Stimulated activated CD8-positive, alpha-beta memory T cell treated with anti-CD3 and anti-CD28 coated beads, Interleukin-12 subunit alpha, Interleukin-12 subunit beta, amount 100 ng/mL, for 24 hours (primary cell): ENCODE data around the gene MTA3.
"Not testable (repeated sequence)": the region's sequence is repeated elsewhere in the genome, so short reads cannot be mapped to it uniquely, and the experiment has no call there.

ENCODE experiments used
- DNase-seq: peaks from one replicate; pipeline ENCODE4 v3.0.0-alpha.2; 2020; ENCODE audit errors: extremely low read depth

MTA3 gene

DNA sequence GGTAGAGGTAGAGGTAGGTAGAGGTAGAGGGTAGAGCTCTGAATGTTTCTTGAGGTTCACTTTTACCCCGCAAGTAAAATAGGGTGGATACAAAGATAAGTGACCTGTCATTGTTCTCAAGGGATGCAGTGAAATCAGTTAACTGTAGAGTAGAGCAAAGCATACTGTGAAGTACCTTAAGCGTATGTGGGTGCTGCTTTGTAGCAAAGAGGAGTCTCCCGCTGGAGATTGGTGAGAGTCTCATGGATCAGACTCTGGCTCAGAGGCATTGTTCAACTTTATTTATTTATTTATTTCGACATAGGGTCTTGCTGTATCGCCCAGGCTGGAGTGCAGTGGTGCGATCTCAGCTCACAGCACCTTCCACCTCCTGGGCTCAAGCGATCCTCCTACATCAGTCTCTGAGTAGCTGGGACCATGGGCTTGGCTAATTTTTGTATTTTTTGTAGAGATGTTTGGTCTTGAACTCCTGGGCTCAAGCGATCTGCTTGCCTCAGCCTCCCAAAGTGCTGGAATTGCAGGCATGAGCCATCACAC lies 38.7 kb downstream of the MTA3 start:
- DNase-seq, result no peak

DNA sequence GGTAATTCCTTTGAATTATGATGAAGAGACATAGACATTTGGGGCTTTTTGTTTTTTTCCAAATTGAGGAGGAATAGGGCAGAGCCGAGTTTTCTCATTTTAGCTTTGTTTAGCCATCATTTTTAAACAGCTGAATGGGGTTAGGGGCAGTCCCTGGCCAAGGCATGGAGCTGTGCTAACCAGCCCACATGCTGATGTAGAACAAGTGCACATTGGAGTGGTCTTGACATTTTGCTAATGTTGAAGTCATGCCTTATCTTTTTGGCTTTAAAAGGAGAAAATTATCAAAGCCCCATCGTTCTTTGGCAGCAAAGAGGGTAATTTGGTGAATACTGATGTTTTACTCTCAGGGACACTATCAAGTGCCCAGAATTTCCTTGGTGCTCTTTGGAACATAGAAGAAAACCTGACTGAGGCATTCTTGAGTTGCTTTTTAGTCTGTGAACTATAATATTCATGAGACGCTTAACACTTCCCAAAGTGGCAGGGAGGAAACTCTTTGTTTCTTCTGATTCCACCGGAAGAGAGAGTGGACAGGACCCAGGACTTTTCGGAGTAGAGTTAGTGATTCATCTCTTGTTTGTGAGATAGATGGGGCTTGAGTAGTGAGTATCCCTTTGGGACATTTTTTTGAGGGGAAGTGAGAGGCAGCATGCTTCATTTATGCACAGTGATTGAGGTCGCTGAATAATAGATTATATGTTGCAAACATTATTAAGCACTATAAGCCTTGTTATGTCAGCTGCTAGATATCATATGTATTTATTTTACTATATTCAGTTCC lies 45.0 kb downstream of the MTA3 start:
- DNase-seq, result no peak

DNA sequence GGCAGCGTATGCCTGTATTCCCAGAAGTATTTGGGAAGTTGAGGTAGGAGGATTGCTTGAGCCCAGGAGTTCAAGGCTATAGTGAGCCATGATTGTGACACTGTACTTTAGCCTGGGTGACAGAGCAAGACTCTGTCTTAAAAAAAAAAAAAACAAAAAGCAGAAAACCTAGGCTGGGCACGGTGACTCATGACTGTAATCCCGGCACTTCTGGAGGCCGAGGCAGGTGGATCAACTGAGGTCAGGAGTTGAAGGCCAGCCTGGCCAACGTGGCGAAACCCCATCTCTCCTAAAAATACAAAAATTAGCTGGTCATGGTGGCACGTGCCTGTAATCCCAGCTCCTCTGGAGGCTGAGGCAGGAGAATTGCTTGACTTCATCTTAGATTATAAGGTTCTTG lies 46.4 kb downstream of the MTA3 start:
- DNase-seq, result no peak

DNA sequence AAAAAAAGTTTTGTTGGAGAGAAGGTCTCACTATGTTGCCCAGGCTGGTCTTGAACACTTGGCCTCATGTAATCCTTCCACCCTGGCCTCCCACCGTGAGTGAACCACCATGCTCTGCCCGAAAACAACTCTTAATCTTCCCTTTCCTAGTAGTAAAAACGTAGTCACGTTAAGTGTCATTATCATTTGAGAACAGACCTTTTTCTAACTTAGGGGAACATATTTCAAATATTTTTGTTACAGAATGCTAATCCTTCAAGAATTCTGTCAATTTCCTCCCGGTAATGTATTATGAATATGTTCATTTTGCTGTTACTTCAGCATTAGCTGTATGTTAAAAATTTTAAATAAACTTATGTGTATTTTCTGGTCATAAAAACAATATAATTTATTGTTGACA lies 49.7 kb downstream of the MTA3 start:
- no peak for DNase-seq

DNA sequence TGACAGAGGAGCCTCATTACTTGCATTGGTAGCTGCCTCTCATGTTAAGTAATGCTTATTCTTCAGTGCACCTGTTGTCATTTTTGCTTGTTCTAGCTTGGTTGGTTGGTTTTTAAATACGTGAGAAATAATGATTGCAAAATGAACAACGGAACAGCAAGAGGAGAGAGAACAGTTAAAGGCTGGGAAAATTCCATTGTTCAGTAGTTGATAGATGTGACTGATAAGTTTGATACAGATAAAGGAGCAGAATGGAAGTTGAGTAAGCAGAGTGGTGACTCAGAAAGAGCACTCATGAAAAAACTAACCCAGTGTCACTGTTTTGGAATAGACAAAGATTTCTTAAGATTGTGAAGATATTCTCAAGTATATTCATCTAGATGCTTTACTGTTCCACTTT lies 50.5 kb downstream of the MTA3 start:
- DNase-seq, result no peak

DNA sequence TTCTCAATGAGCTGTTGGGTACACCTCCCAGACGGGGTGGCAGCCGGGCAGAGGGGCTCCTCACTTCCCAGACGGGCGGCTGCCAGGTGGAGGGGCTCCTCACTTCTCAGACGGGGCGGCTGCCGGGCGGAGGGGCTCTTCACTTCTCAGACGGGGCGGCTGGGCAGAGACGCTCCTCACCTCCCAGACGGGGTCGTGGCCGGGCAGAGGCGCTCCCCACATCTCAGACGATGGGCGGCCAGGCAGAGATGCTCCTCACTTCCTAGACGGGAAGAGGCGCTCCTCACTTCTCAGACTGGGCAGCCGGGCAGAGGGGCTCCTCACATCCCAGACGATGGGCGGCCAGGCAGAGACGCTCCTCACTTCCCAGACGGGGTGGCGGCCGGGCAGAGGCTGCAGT lies 53.2 kb downstream of the MTA3 start:
- not testable (repeated sequence) for DNase-seq

DNA sequence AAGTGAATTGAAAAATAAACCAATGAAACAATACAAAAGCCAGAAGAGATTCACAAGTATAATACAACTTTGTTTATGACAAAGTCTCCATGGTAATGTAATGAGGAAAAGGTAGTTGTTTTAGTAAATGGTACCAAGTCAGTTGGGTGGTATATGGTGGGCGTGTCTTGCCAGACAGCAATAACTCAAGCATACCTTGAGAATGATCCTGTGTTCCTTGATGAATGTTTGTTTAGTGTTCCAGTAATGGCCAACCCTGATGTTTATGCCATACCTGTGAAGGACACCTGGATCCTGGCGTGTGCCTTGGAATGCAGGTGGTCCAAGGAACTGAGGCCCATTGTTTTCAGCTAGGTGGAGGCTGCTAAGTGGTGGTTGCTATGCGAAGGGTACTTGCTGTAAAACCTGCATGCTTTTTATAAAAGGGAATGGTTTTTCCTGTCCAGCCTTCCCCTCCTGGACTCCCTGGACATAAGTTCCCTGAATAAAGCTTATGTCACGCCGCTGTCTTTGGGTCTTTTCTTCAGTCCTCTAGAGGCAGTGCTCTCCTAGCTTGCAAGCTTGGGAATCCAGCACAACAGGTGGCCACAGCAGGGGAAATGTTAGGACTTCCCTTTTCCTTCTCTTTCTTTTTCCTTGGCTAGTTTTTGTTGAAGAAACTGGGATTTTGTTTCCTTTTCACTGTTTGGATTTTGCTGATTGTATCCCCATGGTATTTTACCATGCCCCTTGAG lies 54.7 kb downstream of the MTA3 start:
- DNase-seq, result no peak

DNA sequence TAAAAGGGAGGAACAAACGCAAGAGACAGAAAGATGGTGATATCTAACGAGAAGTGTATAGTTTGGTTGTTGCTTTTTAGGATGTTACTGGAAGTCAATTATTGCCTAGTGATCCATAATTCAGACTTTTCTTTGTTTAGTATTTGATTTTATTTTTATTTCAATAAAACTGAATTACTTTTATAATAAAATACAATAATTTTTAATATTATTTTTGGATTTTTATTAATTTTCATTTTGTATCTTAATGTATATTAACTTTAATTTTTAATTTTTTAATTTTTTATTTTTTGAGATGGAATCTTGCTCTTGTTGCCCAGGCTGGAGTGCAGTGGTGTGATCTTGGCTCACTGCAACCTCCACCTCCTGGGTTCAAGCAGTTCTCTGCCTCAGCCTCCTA lies 55.6 kb downstream of the MTA3 start:
- no peak for DNase-seq

DNA sequence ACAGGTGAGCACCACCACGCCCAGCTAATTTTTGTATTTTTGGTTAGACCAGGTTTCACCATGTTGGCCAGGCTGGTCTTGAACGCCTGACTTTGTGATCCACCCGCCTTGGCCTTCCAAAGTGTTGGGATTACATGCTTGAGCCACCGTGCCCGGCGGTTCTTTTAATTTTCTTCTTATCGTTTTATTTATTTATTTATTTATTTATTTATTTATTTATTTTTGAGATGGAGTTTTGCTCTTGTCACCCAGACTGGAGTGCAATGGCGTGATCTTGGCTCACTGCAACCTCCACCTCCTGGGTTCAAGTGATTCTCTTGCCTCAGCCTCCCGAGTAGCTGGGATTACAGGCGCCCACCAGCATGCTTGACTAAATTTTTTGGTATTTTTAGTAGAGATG lies 59.6 kb downstream of the MTA3 start:
- not testable (repeated sequence) for DNase-seq

DNA sequence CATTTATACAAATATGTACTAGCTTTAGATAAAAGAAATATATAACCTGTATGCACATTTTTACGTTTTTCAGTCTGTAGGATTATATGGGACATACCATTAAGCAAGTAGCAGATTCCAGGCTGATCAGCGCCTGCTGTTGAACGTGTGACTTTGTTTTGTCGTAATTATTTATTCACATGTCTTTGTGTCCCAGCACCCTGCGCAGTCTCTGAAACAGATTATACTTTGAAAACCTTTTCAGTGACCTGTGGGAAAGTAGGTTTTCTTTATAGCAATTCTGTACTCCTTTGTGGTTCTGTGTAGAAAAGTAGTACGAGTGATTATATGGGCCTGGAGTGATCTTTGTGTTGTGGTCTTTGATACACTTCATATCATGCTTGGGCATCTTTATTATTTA lies 68.5 kb downstream of the MTA3 start:
- DNase-seq, result no peak

DNA sequence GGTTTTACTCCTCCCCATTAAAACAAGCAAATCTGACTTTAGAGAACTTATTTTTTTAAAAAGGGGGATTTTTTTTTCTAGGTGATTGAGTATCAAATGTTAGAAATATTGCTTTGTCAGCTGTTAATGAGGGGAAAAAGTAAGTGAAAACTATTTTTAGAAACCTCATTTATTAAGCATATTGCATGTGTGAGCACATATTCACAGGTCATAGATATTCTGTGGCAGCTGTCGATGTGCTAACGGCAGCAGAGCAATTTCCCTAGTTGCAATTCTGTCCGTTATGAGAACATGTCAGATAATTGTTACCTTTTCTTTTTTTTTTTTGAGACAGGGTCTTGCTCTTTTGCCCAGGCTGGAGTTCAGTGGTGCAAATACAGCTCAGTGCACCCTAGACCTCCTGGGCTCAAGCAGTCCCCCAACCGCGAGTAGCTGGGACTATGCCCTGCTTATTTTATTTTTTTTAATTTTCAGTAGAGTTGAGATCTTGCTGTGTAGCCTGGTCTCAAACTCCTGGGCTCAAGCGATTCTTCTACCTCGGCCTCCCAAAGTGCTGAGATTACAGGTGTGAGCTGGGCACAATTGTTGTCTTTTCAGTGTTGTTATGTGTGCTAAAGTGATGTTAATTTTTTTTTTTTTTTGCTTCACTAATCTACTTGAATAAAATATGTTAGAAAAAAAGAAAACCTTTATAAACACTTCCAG lies 69.8 kb downstream of the MTA3 start:
- no peak for DNase-seq

DNA sequence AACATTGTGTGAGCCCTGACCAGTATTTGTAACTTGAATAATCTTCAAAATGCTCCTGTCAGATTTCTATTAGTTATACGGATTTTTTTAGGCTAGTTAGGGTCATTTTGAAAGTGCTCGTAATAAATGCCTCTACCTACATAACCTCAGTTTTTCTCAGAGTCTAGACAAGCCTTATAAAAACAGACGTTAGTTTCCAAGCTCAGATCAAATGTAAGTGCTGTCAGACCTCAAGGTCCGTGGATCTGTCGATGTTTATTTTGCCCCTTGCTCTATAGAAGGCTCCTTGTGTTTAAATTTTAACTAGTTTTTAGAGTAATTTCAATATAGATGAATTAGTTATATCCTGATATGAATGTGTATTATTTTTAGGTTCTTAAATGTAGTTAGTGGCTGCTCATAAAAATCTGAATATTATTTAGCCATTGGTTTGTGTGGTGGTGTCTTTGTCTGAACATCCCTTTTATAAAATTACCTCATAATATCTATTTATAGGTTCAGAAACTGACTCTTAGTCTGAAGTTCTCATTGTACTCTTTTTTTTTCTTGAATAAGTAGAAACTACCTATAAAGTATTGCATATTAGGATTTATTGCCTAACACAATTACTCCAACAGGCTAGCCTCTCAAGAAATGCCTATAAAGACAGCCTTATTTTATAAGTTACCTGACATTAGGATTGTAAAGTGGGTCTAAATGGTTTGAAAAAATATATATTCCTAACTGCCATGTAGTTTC lies 71.1 kb downstream of the MTA3 start:
- no peak for DNase-seq

DNA sequence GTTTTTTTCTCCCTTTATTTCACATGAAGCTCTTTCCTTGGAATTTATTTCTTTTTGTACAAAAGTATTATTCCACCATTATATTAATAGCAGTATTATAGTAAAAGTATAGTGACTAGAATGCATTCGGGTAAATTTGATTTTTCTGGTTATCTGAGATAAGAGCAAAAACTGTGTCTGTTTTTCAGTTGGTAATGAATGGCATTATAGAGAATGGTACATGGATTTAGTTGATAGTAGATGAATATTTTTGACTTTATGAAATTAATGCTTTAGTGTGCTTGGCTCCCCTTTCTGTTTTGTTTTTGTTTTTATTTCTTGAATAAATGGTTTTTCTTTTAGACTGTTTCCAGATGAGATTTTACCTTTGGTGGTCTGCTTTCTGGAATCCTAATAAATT lies 71.8 kb downstream of the MTA3 start:
- no peak for DNase-seq

DNA sequence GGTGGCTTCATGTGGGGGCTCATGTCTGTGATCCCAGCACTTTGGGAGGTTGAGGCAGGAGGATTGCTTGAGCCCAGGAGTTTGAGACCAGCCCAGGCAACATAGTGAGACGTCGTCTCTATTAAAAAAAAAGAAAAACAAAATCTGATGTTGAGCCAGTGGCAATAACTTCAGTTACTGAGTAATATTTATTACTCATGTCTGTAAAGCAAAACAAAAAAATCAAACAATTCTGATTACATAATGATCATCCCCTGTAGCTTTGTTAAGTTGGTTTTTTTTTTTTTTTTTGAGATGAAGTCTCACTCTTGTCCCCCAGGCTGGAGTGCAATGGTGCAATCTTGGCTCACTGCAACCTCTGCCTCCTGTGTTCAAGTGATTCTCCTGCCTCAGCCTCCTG lies 73.9 kb downstream of the MTA3 start:
- DNase-seq, result not testable (repeated sequence)

DNA sequence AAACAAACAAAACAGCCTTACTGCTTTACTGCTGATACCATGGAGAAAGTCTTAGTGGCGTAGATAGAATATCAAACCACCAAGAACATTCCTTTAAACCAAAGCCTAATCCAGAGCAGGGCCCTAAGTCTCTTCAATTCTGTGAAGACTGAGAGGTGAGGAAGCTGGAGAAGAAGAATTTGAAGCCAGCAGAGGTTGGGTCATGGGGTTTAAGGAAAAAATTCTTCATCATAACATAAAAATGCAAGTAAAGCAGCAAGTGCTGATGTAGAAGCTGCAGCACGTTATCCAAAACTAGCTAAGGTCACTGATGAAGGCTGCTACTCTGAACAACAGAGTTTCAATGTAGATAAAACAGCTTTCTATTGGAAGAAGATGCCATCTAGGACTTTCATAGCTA lies 77.1 kb downstream of the MTA3 start:
- no peak for DNase-seq

DNA sequence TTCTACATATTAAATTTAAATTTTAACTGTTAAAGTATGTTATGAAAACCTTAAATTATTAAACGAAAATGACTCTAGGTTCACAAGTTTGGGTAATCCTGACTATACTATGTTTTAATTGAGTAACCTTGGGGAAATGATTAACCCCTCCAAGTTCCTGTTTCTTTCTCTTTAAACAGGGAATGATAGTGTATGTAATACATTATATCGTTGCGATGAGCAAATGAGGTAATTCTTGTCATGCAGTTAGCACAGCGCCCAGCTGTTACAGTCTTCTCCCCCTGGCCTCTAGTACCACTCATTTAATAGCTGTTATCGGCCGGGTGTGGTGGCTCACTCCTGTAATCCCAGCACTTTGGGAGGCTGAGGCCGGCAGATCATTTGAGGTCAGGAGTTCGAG lies 80.4 kb downstream of the MTA3 start:
- DNase-seq, result no peak

DNA sequence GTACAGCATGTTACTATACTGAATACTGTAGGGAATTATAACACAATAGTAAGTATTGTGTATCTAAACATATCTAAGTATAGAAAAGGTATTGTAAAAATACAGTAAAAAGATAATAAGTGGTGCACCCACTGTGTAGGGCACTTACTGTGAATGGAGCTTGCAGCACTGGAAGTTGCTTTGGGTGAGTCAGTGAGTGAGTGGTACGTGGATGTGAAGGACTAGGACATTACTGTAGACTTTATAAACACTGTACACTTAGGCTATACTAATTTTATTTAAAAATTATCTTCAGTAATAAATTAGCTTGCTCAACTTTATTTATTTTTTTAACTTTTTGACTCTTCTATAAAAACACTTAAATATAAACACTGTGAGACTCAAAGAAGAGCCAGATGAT lies 82.6 kb downstream of the MTA3 start:
- no peak for DNase-seq

DNA sequence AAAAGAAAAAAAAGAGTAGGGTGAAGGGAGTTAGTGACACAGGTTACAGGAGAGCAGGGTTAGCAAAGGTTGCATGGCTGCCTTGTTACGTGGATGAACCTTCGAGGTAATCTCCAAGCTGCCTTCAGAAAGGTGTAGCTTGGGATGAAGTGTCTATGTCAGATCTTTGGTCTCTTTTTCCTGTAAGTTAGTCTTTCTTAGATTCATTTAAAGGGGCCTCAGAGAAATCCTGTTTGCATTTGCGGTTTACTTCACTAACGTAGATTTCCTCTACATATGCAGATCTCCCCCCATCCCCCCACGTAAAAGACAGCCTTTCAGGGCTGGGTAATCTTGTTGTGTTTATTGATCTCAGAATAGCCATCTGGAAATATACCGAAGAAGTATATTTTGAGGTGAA lies 83.7 kb downstream of the MTA3 start:
- no peak for DNase-seq

DNA sequence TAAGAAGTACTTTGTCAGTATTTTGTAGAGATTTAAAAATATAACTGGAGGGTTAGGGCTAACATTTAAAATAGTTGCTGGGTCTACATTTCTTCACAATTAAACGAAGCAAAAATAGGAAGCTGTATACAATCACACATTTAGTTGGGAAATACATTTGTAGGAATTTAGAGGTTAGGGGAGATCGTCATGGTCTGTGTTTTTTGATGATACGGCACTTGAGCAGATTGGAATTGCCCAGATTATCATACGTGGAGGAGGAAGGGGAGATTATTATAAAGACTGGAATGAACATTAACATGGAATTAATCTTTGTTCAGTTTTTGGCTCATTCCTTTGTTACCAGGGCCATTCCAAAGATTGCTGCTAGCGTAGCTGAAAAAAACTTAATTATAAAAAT lies 84.6 kb downstream of the MTA3 start:
- no peak for DNase-seq

DNA sequence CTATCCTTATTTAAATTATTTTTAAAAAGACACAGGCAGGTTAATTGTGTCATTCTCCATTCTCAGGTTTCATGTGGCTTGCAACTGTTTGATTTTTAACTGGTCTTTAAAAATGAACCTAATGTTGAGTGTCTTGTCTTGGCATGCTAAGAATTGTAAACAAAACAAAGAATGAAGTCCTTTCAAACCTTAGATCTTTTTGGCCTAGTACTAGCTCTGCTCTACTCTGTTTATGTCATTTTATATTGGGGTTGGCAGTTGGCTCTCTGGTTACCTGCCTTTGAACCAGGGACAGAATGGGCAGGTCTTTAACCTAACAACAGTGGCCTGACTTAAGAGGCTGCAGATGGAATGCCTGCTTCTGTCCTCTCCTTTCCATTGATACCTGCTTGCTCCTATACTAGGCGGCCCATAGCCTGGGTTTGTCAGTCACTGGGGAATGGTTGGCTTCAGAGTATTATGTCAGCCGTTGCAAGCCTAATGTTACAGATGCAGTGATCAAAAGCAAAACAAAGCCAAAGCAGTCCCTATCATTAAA lies 85.5 kb downstream of the MTA3 start:
- DNase-seq, result no peak

DNA sequence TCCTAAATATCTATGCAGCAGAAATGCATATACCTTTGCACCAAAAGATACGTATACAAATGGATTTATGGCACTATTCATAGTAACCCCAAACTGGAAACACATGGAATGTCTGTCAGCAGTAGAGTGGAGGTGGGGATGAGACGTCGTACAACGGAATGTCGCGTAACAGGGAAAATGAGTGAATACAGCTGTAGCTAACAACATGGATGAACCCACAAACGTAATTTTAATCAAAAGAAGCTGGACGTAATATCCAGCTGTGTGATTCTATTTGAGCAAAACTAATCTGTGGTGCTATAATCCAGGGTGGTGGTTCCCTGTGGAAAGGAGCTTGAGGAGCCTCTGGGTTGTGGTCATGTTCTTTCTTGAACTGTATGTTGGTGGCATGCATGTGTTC lies 89.9 kb downstream of the MTA3 start:
- no peak for DNase-seq

DNA sequence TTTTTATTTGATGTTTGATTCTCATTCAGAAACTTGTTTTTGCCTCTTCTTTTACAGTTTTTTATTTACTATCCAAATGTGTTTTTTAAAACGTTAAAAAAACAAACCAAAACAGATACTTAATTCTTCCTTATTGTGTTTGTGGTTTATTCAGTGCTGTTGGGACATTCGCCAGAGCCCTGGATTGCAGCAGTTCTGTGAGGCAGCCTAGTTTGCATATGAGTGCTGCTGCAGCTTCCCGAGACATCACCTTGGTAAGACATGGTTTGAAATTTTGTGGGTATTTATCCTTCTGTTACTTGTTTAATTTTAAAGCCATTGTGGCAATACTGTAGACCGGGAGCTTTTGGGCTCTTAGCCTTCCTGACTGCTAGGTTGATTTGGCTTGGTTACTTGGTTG lies 91.2 kb downstream of the MTA3 start:
- no peak for DNase-seq
